Choroid plexus epithelial cell (primary cell): ENCODE data around the gene CHKA.

Experiments used
- DNase-seq: peaks from one replicate; pipeline ENCODE4 v3.0.0-alpha.2; 2010; ENCODE audit warnings: low read depth
- H3K4me3 ChIP-seq: 2 replicates; pipeline ENCODE4 v1.5.1; 2011; ENCODE audit warnings: low read depth, mild to moderate bottlenecking, control low read depth, low read length, moderate library complexity
- TF ChIP-seq, protein P1 (sequence below): conservative IDR thresholded peaks from 2 replicates; pipeline ENCODE4 v1.5.1; 2011; ENCODE audit warnings: low read depth, mild to moderate bottlenecking, control low read depth, inconsistent platforms, low read length, moderate library complexity

Gene CHKA

DNA sequence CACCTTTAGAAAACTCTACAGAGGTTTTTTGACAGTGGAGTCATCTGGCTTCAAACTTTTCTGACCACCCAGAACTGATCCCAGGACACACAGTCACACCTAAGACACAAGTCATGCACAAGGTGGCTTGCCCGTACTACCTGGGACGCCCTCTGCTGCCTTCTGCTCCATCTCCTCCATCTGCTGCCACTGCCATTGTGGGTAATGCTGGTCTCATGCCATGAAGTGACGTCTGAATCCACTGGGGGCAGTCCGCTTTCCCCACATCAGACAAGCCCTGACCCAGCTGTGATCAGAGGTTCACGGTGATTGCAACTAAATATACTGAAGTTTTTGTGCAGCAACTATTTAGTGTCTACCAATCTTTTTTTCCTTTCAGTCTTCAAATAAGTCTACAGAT, 96.1 kb downstream of the CHKA start:
- DNase-seq: no peak
- H3K4me3 ChIP-seq: no peak overlapping the region
- TF ChIP-seq, protein P1, sequence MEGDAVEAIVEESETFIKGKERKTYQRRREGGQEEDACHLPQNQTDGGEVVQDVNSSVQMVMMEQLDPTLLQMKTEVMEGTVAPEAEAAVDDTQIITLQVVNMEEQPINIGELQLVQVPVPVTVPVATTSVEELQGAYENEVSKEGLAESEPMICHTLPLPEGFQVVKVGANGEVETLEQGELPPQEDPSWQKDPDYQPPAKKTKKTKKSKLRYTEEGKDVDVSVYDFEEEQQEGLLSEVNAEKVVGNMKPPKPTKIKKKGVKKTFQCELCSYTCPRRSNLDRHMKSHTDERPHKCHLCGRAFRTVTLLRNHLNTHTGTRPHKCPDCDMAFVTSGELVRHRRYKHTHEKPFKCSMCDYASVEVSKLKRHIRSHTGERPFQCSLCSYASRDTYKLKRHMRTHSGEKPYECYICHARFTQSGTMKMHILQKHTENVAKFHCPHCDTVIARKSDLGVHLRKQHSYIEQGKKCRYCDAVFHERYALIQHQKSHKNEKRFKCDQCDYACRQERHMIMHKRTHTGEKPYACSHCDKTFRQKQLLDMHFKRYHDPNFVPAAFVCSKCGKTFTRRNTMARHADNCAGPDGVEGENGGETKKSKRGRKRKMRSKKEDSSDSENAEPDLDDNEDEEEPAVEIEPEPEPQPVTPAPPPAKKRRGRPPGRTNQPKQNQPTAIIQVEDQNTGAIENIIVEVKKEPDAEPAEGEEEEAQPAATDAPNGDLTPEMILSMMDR: no peak

DNA sequence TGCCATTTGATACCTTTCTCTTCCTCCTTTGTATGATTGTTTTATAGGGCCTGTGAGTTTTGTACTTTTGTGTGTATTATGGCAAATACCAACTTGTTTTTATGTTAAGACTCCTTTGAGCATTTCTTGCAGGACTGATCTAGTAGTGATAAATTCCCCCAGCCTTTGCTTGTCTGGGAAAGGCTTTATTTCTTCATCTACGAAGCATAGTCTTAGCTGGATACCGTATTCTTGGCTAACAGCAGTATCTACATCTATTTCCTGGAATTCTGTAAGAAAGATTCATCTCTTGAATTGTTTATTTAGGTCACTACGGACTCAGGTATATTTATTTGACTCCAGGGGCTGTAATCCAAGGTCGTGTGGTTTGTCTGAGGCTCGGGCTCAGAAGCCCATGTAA, 96.7 kb downstream of the CHKA start:
- no peak overlapping the region for H3K4me3 ChIP-seq
- TF ChIP-seq, protein P1: no peak
- DNase-seq: no peak

DNA sequence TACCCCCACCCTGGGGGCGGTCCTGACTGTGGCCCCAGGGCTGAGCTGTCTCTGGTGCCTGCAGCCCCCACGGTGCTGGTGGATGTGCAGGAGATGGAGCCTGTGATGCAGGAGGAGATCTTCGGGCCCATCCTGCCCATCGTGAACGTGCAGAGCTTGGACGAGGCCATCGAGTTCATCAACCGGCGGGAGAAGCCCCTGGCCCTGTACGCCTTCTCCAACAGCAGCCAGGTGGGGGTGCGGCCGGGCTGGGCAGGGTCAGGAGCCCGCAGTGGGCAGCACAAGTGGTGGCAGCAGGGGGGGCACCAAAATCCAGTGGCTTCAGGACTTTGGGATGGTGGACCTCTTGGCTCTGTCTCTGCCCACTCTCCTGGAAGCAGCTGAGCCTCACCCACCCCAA, 98.7 kb downstream of the CHKA start:
- TF ChIP-seq, protein P1: no peak
- H3K4me3 ChIP-seq: no peak overlapping the region

DNA sequence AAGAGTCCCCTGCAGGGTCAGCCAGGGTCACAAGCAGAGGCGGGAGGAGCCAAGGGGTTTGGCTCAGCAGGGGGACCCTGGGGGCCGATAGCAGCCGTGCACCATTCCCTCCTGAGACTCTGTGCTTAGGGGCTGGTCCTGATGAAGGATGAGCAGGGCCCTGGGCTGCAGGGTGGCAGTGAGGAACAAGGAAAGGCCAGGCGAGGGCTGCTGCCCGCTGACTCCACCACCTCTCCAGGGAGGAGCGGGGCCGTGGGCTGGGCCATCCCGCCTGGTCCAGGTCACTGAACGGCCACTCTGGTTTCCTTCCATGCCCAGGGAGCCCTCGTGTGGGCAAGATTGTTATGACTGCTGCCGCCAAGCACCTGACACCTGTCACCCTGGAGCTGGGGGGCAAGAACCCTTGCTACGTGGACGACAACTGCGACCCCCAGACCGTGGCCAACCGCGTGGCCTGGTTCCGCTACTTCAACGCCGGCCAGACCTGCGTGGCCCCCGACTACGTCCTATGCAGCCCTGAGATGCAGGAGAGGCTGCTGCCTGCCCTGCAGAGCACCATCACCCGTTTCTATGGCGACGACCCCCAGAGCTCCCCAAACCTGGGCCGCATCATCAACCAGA, 99.9 kb downstream of the CHKA start:
- no peak for DNase-seq
- H3K4me3 ChIP-seq: no peak overlapping the region
- TF ChIP-seq, protein P1: peak; percentile 46

More for the DNA sequence above, 98.7 kb downstream of the CHKA start:
- no peak for DNase-seq

DNA sequence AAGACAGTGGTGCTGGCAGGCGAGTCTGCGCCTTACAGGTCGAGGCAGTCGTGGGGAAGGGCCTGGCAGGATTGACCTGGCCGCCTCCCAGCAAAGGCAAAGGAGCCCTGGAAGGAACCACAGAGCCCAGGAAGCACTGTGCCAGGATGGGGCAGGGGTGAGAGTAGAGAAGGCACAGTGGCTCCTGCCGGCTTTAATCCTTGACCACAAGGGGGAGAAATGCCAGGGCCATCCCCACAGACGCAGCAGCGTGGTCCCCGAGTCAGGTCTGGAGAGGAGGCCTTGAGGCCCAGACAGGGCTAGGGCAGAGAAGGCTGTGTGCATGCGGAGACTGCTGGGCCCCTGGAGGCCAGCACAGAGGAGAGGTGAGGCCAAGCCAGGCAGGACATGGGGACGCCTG, 100.6 kb downstream of the CHKA start:
- DNase-seq: peak; percentile 51
- TF ChIP-seq, protein P1: peak; percentile 63
- no peak overlapping the region for H3K4me3 ChIP-seq

DNA sequence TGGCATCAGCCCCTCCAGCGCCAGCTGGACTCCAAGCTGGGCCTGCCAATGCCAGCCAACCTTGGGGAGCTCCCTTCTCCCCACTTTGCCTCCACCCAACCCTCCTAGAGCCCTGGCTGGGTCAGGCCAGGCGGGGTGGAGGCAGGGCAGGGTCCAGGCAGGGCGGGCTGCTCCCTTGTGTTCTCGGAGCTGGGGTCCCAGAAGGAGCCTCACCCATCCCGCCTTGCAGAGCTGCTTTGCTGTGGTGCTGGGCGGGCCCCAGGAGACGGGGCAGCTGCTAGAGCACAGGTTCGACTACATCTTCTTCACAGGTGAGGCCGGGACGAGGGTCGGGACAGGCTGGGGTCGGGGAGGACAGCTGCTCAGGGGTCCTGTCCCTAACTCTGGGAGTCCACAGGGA, 101.7 kb downstream of the CHKA start:
- TF ChIP-seq, protein P1: no peak
- no peak for DNase-seq
- H3K4me3 ChIP-seq: no peak overlapping the region

DNA sequence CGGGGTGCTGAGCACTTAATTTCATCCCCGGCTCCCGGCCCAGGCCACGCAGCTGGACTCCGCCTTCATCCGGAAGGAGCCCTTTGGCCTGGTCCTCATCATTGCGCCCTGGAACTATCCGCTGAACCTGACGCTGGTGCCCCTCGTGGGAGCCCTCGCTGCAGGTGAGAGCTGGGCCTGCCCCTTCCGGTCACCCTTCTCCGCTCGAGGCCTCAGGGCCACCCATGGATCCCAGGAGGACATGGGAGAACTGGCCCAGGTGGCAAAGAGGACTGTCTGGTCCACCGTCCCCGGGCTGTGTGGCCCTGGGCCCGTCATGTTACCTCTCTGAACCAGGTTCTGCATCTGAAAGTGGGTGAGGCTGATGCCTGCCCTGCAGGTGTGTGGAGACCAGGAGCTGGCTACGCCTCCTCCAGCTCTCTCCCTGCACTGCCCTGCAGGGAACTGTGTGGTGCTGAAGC, 102.4 kb downstream of the CHKA start:
- no peak overlapping the region for H3K4me3 ChIP-seq
- TF ChIP-seq, protein P1: no peak

More for the DNA sequence above, 102.4 kb downstream of the CHKA start:
- no peak for DNase-seq
